ENCODE data around the gene MAOA. TPM values are rescaled to one million over a fixed set of nuclear protein-coding genes. Genes with fewer than 3 reads are reported as not detected.

Gene MAOA
- total RNA-seq, 1 experiment from 2014 or later, result 1.8 TPM

GRCh38 chrX:43682726-43683125 lies 26.6 kb downstream of the MAOA start:
- TF ChIP-seq CTCF (IDR thresholded peaks at IDR 0.05; ENCODE audit: unreplicated experiment), result no peak
- Mint-ChIP-seq H3K36me3 (ENCODE audit: insufficient read depth, unreplicated experiment) (no peaks in the 10 kb centered on the region), H3K27me3 (ENCODE audit: unreplicated experiment) (no peaks in the 10 kb centered on the region), H3K4me1 (ENCODE audit: low read depth, unreplicated experiment) (no peaks in the 10 kb centered on the region), H3K9me3 (ENCODE audit: low read depth, unreplicated experiment) (peaks cover 5% of the 10 kb centered on the region), H3K4me3 (ENCODE audit: low read depth, unreplicated experiment) (no peak overlapping the region), H3K27ac (ENCODE audit: unreplicated experiment) (no peak overlapping the region)
- intact Hi-C loops (cut with micrococcal nuclease; ENCODE audit: unreplicated experiment), result no loop called here
- DNase-seq, result no peak
- no TSS peak for BruUV-seq (replicated peaks)
- CTCF ChIA-PET, result no interaction called here

- H3K4me1 Mint-ChIP-seq (ENCODE audit: low read depth, unreplicated experiment), result no peaks in the 10 kb centered on the region
- CTCF ChIA-PET, result no interaction called here
- no peak overlapping the region for H3K27ac Mint-ChIP-seq (ENCODE audit: unreplicated experiment)
- peaks cover 5% of the 10 kb centered on the region for H3K9me3 Mint-ChIP-seq (ENCODE audit: low read depth, unreplicated experiment)
- no TSS peak for BruUV-seq (replicated peaks)
- TF ChIP-seq CTCF (IDR thresholded peaks at IDR 0.05; ENCODE audit: unreplicated experiment), result no peak
- no peaks in the 10 kb centered on the region for H3K36me3 Mint-ChIP-seq (ENCODE audit: insufficient read depth, unreplicated experiment)
- H3K4me3 Mint-ChIP-seq (ENCODE audit: low read depth, unreplicated experiment), result no peak overlapping the region
- intact Hi-C loops (cut with micrococcal nuclease; ENCODE audit: unreplicated experiment), result no loop called here
- no peak for DNase-seq
- H3K27me3 Mint-ChIP-seq (ENCODE audit: unreplicated experiment), result no peaks in the 10 kb centered on the region
Observed at GRCh38 chrX:43685221-43685620, 29.1 kb downstream of the MAOA start.

- no peak overlapping the region for H3K27ac Mint-ChIP-seq (ENCODE audit: unreplicated experiment)
- no peaks in the 10 kb centered on the region for H3K36me3 Mint-ChIP-seq (ENCODE audit: insufficient read depth, unreplicated experiment)
- H3K4me1 Mint-ChIP-seq (ENCODE audit: low read depth, unreplicated experiment), result peaks cover 5% of the 10 kb centered on the region
- DNase-seq, result no peak
- CTCF ChIA-PET, result no interaction called here
- no peaks in the 10 kb centered on the region for H3K27me3 Mint-ChIP-seq (ENCODE audit: unreplicated experiment)
- intact Hi-C loops (cut with micrococcal nuclease; ENCODE audit: unreplicated experiment), result no loop called here
- peaks cover 3% of the 10 kb centered on the region for H3K9me3 Mint-ChIP-seq (ENCODE audit: low read depth, unreplicated experiment)
- no TSS peak for BruUV-seq (replicated peaks)
- TF ChIP-seq CTCF (IDR thresholded peaks at IDR 0.05; ENCODE audit: unreplicated experiment), result no peak
- H3K4me3 Mint-ChIP-seq (ENCODE audit: low read depth, unreplicated experiment), result no peak overlapping the region
Observed at GRCh38 chrX:43688586-43688985, 32.5 kb downstream of the MAOA start.

- Mint-ChIP-seq H3K27me3 (ENCODE audit: unreplicated experiment) (no peaks in the 10 kb centered on the region), H3K27ac (ENCODE audit: unreplicated experiment) (no peak overlapping the region), H3K9me3 (ENCODE audit: low read depth, unreplicated experiment) (no peaks in the 10 kb centered on the region), H3K4me1 (ENCODE audit: low read depth, unreplicated experiment) (peaks cover 13% of the 10 kb centered on the region), H3K4me3 (ENCODE audit: low read depth, unreplicated experiment) (no peak overlapping the region), H3K36me3 (ENCODE audit: insufficient read depth, unreplicated experiment) (no peaks in the 10 kb centered on the region)
- intact Hi-C loops (cut with micrococcal nuclease; ENCODE audit: unreplicated experiment), result no loop called here
- no peak for DNase-seq
- no TSS peak for BruUV-seq (replicated peaks)
- CTCF ChIA-PET, result interaction anchor here (0.6 kb wide), 1 partner anchor 37 kb away, joined by 3 read pairs; no protein-coding TSS in a partner anchor
- no peak for TF ChIP-seq CTCF (IDR thresholded peaks at IDR 0.05; ENCODE audit: unreplicated experiment)
Observed at GRCh38 chrX:43693602-43694406, 37.7 kb downstream of the MAOA start.

All from Calu3 (cell line).